Measurements from ENCODE around the gene DOCK4.

Gene DOCK4

GRCh38 chr7:112010109-112010508 lies 196.1 kb downstream of the DOCK4 start:
- H3F3A ChIP-seq (ENCODE audit: low read depth) = no peaks in the 10 kb centered on the region
- H3K4me1 ChIP-seq (ENCODE audit: insufficient read depth, low read length, poor library complexity, severe bottlenecking) = no peaks in the 10 kb centered on the region
- no peak overlapping the region for H3K4me2 ChIP-seq (ENCODE audit: low read depth, low read length, poor library complexity, severe bottlenecking)
- no peak overlapping the region for H3K9ac ChIP-seq (ENCODE audit: low read depth, low read length, poor library complexity, severe bottlenecking)
- H4K20me1 ChIP-seq (ENCODE audit: insufficient read depth, low read length, poor library complexity, severe bottlenecking) = no peaks in the 10 kb centered on the region
- H3K4me3 ChIP-seq (ENCODE audit: low read length, poor library complexity, severe bottlenecking) = no peak overlapping the region
- no peaks in the 10 kb centered on the region for H3K79me2 ChIP-seq (ENCODE audit: insufficient read depth, low read length)
- H3K9me2 ChIP-seq (replicated peaks; ENCODE audit: low read depth, low read length) = no peaks in the 10 kb centered on the region
- H2AFZ ChIP-seq (ENCODE audit: low read length) = no peak overlapping the region
- no peaks in the 10 kb centered on the region for H3K27me3 ChIP-seq (ENCODE audit: insufficient read depth, low read length, poor library complexity, severe bottlenecking)
- H3K9me3 ChIP-seq (ENCODE audit: insufficient read depth, low read depth, low read length) = no peaks in the 10 kb centered on the region
- no peak for TF ChIP-seq EZH2phosphoT487 (IDR thresholded peaks at IDR 0.05; ENCODE audit: borderline replicate concordance)
- no peak for TF ChIP-seq CTCF (conservative IDR thresholded peaks at IDR 0.05; ENCODE audit: low read length)
- no peaks in the 10 kb centered on the region for H3K36me3 ChIP-seq (ENCODE audit: insufficient read depth, low read length)

DNA sequence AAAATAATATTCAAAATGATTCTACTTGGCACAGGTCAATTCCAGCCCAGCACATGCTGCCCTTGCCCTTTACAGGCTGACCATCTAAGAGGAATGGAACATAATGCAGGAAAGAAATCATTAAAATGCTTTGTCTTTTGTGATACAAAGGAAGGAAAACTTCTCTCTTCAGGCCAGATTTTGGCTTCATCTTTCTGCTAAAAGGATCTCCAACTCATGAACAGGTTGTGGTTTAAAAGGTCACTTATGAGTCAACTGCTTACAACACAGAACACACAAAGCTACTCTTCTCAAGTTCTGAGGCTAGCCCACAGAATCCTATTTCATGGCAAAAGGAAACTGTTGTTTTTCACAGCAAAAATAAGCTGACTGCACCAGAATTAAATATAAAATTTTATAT lies 197.1 kb downstream of the DOCK4 start:
- no peak overlapping the region for H3K4me2 ChIP-seq (ENCODE audit: low read depth, low read length, poor library complexity, severe bottlenecking)
- H3K36me3 ChIP-seq (ENCODE audit: insufficient read depth, low read length) = no peaks in the 10 kb centered on the region
- H3K9me3 ChIP-seq (ENCODE audit: insufficient read depth, low read depth, low read length) = no peaks in the 10 kb centered on the region
- H3K27me3 ChIP-seq (ENCODE audit: insufficient read depth, low read length, poor library complexity, severe bottlenecking) = no peaks in the 10 kb centered on the region
- H3K4me3 ChIP-seq (ENCODE audit: low read length, poor library complexity, severe bottlenecking) = no peak overlapping the region
- TF ChIP-seq EZH2phosphoT487 (IDR thresholded peaks at IDR 0.05; ENCODE audit: borderline replicate concordance) (no peak), CTCF (conservative IDR thresholded peaks at IDR 0.05; ENCODE audit: low read length) (no peak)
- no peaks in the 10 kb centered on the region for H4K20me1 ChIP-seq (ENCODE audit: insufficient read depth, low read length, poor library complexity, severe bottlenecking)
- H3F3A ChIP-seq (ENCODE audit: low read depth) = no peaks in the 10 kb centered on the region
- H3K9ac ChIP-seq (ENCODE audit: low read depth, low read length, poor library complexity, severe bottlenecking) = no peak overlapping the region
- H2AFZ ChIP-seq (ENCODE audit: low read length) = no peak overlapping the region
- H3K79me2 ChIP-seq (ENCODE audit: insufficient read depth, low read length) = no peaks in the 10 kb centered on the region
- H3K4me1 ChIP-seq (ENCODE audit: insufficient read depth, low read length, poor library complexity, severe bottlenecking) = no peaks in the 10 kb centered on the region
- no peaks in the 10 kb centered on the region for H3K9me2 ChIP-seq (replicated peaks; ENCODE audit: low read depth, low read length)

DNA sequence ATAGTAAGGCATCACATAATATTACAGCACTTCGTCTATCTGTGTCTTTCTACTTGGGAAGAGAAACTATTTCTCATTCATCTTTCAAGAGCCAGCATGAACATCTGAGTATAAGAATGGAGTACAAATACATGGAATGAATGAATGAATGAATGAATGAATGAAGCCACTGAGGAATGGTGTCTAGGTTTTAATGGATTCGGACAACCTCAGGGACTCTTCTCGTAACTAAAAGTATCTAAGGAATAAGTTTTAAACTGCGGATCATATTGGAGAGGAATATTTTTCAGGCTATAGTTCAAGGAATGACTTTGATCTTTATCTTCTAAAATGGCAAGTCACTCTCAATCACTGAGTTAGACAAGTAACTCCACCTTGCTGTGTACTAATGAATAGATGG lies 199.0 kb downstream of the DOCK4 start:
- H3K79me2 ChIP-seq (ENCODE audit: insufficient read depth, low read length) = no peaks in the 10 kb centered on the region
- no peak overlapping the region for H3K4me2 ChIP-seq (ENCODE audit: low read depth, low read length, poor library complexity, severe bottlenecking)
- no peaks in the 10 kb centered on the region for H3K4me1 ChIP-seq (ENCODE audit: insufficient read depth, low read length, poor library complexity, severe bottlenecking)
- H3F3A ChIP-seq (ENCODE audit: low read depth) = no peaks in the 10 kb centered on the region
- TF ChIP-seq EZH2phosphoT487 (IDR thresholded peaks at IDR 0.05; ENCODE audit: borderline replicate concordance) = no peak
- no peak for TF ChIP-seq CTCF (conservative IDR thresholded peaks at IDR 0.05; ENCODE audit: low read length)
- no peaks in the 10 kb centered on the region for H4K20me1 ChIP-seq (ENCODE audit: insufficient read depth, low read length, poor library complexity, severe bottlenecking)
- H3K9me3 ChIP-seq (ENCODE audit: insufficient read depth, low read depth, low read length) = no peaks in the 10 kb centered on the region
- H3K9me2 ChIP-seq (replicated peaks; ENCODE audit: low read depth, low read length) = no peaks in the 10 kb centered on the region
- no peaks in the 10 kb centered on the region for H3K27me3 ChIP-seq (ENCODE audit: insufficient read depth, low read length, poor library complexity, severe bottlenecking)
- no peak overlapping the region for H3K9ac ChIP-seq (ENCODE audit: low read depth, low read length, poor library complexity, severe bottlenecking)
- no peak overlapping the region for H3K4me3 ChIP-seq (ENCODE audit: low read length, poor library complexity, severe bottlenecking)
- H3K36me3 ChIP-seq (ENCODE audit: insufficient read depth, low read length) = no peaks in the 10 kb centered on the region
- no peak overlapping the region for H2AFZ ChIP-seq (ENCODE audit: low read length)
